Activated naive CD4-positive, alpha-beta T cell treated with anti-CD3 and anti-CD28 coated beads, Interleukin-2, amount 50 U/mL, for 16 hours (primary cell): ENCODE results near the gene NKX6-2.
"Not testable (repeated sequence)": the region's sequence is repeated elsewhere in the genome, so short reads cannot be mapped to it uniquely, and the experiment has no call there.

Source experiments
- DNase-seq: peaks from one replicate; pipeline ENCODE4 v3.0.0-alpha.2; 2020

The NKX6-2 gene

DNA sequence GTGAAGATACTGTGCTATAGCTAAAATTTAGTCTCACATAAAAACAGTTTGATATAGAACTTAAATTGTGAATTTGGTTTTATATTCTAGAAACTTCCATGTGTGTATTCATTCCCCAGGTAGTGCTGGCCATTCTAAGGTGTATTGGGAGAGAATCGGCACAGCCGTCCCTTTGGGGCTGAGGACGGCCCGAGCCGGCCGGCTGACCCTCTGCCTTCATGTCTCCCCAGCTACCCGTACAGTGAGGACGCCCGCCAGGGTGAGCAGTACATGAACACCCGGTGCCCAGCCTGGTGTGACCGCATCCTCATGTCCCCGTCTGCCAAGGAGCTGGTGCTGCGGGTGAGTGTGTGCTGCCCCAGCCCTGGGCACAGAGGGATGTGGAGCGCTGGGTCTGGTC, 8.5 kb downstream of the NKX6-2 start:
- DNase-seq, result no peak

DNA sequence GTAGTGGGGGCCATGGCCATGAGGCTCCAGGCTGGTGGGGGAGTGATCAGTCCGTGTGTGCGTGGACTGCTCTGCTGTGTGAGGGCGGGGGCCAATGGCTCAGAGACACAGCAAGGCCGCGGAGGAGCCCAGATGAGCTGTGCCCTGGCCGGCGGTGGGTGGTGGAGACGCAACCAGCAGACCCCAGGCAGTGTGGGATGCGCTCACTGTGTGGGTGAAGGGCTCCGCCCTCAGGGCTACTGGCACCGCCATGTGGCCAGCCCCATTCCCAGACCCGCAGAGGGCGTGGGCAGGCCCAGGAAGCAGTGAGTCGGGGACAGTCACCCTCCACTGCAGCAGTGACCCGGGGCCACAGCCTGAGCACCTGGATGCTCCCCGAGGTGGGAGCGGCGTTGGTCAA, 9.1 kb downstream of the NKX6-2 start:
- DNase-seq, result no peak

DNA sequence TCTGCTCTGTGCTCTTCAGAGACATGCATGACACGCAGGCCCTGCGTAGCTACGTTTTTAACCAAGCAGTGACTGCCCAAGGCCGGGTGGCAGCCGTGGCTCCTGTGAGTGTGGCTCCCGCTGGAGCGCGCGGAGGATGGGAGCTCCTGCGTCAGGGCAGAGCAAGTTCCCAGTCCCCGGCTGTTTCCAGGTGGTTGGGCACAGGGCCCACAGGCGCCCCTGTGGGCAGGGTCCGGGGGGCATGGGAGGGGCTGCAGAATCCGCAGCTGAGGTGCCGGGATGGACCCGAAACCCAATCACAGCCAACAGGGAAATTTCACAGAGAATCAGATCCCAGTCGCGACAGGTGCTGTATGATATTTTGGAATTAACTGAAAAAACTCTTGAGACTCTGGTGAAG, 9.8 kb downstream of the NKX6-2 start:
- no peak for DNase-seq

DNA sequence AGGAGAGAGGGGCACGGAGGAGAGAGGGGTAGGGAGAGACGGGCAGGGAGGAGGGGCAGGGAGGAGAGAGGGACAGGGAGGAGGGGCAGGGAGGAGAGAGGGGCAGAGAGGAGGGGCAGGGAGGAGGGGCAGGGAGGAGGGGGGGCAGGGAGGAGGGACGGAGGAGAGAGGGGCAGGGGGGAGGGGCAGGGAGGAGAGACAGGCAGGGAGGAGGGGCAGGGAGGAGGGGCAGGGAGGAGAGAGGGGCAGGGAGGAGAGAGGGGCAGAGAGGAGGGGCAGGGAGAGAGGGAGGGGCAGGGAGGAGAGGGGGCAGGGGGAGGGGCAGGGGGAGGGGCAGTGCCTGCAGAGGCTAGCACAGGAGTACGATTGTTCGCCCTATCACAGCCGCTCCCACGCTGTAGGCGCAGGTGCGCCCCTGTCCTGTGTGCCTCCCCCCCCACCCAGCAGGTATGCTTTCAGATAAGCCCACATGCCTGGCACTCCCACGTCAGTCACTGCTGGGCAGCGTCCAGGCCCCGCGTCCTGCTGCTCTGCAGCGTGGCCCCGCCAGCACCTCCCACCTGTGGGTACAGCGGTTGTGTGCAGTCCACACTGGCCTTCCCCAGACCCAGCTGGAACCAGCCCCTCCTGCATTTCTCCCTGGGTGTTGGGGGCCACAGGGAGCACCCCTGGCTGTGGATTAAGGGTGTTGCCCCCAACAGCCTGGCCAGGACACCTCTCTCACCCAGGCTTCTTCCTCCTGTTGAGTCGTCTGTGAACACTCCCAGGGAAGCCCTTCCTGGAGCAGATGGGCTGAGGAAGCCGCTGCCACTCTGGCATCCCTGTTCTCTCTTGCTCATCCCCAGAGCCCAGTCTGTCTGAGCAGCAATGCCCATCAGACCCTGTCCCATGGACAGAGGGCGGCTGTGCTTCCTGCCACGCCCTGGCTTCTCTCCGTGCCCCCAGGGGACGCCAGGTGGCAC, 10.8 kb downstream of the NKX6-2 start:
- DNase-seq, result no peak

DNA sequence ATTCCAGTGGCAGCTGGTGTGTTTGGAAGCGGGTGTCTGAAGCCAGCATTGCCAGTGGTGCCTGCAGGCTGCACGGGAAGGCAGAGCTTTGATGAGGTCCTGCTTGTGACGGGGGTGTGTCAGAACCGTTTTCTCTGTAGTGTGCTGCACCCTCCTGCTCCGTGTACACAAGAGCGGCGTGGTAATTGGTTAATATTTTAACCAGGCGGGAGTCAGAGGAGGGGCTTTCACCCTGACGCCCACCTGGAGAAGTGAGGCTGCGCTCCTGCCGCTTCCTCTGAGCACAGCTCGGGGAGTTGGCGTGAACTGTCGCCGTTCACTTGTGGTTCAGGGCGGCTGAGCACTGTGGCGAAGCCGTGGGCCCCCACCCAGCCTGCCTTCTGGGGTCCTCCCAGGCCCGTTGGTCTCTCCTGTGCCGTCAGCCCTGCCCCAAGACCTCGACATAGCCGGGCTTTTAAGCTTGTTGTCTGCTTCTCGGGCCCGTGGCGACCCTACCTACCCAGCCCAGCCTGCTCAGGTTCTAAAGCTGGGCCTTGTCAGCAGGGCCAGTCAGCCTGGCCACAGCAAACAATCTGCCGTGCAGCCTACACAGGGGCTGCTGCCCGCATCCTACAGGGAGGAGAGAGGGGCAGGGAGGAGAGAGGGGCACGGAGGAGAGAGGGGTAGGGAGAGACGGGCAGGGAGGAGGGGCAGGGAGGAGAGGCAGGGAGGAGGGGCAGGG, 11.6 kb downstream of the NKX6-2 start:
- DNase-seq, result no peak

DNA sequence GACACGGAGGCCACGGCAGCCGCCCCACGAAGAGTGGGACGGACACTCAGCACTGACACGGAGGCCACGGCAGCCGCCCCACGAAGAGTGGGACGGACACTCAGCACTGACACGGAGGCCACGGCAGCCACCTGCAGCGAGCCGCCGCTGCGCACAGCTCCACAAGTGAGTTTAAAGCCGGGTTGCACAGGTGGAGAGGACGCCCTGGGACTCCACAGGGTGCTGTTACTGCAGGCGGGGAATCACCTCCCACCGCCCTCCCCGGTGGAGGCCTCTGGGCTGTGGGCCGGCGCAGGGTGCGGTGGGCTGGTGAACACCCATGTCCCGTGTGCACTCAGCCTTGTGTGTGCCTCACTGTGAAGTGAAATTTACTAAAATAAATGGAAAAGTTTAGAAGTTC, 13.1 kb downstream of the NKX6-2 start:
- DNase-seq, result not testable (repeated sequence)

DNA sequence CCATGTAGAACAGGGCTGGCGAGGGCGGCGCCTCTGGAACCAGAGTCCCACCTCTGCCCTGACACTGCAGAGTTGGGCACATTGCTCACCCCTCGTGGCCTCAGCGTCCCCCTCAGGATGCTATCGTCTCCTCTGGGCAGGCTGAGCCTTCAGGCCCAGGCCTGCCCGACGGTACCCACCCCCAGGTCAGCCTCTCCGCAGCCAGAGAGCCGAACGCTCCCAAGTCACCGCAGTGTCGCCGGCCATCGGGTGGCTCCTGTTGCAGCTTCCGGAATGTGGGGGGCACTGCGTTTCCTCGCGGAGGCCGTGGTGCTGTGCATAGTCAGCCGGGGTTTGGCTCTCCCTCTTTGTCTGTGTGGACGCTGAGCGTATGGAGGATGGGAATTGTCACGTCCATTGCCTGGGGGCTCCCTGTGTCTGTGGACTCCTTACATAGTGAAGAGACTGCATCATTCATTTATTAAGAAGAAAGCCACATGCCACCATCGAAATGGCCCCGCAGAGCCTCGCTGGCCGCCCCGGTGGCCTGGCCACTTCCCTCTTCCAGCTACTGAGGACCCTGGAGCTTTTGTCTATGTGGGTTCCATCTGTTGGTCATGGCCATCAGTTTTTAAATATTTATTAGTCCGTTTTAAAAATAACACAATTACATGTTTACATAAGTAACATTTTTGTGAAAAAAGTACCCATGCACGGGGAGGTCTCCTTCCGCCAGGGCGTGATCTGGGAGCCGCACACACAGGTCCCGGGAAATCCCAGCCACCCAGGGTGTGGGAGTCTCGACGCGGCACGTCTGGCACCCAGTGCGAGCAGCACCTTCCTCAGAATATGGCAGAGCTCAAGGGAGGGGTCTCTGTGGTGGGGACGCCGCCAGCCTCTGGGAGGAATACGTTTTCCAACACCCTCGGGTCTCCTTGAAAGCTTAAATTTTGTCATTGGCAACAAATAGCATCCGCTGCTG, 15.6 kb downstream of the NKX6-2 start:
- DNase-seq, result no peak

DNA sequence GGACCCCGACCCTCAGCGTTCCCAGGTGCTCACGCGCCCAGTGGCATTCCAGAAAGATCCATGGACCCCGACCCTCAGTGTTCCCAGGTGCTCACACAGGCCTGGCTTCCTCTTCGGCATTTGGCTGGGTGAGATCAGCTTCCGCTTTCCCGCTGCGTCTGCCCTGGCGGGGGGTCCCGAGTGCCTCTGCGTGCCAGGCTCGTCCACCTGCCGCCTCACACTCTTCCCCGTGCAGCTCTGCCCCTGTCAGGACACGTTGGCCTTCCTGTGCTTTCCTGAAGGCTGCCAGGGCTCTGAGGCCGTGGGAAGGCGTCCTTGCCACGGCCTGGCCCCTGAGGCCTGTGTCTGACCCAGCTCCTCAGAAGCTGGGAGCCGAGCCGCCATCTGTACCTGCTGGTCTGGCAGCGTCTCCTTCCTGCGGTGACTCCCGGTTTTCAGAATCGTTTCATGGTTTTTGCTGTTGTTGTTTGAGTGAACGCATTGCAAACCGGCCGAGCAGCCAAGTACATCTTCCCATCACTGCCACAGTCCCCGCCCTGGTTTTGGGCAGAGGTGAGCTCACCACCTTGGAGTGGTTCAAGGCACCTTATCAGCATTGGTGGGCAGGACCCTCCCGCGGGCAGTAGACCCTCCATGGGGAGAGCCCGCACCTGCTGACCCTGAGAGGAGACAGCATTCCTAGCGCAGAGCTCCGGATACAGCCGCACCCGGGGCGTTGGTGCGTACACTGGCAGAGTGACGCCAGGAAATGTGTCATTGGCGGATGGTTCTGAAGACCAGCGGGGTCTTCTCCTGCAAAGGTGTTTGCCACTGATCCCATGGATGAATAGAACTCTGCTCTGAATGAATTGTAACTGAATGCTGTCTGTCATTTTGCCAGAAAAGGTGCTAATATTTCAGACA, 17.4 kb downstream of the NKX6-2 start:
- DNase-seq, result no peak

DNA sequence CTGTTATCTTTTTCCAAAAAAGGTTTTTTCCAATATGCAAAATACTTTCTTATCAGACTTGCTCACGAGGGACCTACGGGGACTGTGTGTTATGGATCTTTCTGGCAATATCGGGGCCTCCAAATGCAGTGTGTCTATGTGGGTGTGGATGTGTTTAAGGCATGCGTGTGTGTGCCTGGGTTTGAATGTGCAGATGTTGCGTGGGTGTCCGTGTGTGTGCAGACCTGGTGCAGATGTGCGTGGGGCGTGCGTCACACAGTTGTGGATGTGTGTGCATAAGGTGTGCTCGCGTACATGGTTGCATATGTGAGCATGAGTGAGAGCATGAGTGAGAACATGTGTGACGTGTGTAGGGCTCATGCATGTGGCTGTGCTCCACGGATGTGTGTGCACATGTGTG, 19.7 kb downstream of the NKX6-2 start:
- no peak for DNase-seq

DNA sequence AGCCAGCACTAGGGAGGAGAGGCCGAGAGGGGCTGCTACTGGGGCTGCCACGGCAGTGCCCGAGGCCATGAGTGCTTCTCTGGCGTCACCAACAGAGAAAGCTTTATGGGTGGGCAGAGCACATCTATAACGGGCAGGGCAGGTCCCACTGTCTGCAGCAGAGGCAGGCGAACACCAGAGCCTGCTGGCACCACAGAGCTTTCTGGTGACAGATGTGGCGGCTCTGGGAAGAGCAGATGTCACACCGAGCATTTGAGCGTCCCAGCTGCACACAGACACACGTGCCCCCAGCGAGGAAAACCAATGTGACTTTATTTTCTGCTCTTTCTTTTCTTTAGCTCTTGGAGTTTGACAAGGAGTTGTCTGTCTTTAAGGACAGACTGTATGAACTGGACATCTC, 20.5 kb downstream of the NKX6-2 start:
- DNase-seq, result no peak

DNA sequence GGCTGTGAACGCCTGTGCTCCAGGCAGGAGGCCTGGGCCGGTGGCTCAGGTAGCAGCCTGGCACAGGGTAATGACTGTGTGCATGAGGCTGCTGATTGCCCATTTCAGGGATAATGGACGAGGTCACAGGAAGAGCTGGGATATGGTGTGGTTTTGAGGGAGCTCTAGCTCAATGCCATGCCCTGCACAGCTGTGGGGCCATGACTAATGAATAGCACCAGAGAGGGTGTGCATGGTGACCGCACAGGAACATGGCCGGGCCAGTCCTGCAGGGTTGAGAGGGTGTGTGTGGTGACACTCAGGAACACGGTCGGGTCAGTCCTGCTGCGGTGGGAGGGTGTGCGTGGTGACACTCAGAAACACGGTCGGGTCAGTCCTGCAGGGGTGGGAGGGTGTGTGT, 21.8 kb downstream of the NKX6-2 start:
- DNase-seq, result no peak

DNA sequence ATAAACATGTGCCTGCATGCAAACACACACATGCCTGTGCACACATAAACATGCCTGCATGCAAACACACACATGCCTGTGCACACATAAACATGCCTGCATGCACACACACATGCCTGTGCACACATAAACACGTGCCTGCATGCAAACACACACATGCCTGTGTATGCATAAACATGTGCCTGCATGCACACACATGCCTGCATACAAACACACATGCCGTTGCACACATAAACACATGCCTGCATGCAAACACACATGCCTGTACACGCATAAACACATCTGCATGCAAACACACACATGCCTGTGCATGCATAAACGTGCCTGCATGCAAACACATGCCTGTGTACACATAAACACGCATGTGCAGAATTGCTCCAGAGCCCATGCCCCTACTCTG, 22.4 kb downstream of the NKX6-2 start:
- no peak for DNase-seq

DNA sequence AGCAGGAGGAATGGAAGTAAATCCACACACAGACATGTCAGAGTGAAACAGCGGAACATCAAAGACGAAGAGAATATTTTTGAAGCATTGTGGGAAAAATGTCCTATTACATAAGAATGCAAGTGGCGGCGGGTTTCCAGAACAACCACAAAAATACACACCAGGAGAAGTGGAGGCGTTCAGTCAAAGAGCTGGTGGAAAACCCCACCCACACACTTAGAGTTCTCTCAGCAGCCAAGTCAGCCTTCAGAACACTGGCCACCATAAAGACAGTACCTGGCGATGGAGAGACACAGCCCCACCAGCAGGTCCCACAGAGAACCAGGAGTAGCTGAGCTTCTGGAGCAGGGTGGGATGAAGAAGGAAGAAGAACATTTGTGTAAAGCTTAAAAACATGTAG, 23.7 kb downstream of the NKX6-2 start:
- no peak for DNase-seq

DNA sequence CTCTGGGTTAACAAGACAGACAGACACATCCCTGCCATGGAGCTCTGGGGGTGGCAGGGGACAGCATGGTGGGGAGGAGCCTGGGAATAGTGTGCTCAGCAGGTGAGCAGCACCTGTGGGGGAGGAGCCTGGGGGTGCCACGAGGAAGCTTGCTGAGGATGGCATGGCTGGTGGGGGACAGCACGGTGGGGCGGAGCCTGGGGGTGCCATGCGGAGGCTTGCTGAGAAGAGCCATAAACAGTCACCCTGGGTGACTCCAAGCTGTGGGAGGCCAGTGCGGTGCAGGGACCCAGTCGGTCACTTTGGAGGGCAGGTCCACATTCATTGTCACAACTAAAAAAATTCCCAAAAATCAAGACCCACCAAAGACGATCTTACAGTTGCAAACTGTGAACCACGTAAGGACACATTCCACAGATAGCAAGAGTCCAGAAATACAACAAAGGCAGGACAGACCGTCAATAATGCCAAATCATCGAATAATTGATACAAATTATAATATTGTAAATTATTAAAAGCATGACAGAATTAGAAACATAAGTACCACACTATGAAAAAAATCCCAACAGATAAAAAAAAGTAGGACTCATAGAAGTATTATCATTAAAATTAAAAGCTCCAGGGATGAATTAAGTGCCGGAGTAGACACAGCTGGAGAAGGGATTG, 24.4 kb downstream of the NKX6-2 start:
- no peak for DNase-seq

DNA sequence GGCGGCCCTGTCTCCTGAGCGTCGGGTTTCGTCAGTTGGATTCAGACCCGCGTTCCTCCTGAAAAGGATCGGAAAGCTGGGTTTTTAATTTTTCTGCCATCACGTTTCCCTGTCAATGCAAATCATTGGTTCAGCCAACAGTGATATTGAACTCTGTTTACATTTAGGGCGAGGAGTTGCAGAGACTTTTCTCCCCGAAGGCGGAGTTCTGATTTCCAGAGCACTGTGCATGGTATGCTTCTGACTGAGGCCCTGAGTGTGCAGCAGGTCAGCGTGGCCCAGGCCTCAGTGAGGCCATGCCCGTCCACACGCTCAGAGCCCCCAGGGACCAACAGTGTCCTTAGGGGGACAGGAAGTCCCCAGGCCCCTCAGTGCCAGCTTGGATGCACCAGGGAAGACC, 27.1 kb downstream of the NKX6-2 start:
- DNase-seq, result no peak

DNA sequence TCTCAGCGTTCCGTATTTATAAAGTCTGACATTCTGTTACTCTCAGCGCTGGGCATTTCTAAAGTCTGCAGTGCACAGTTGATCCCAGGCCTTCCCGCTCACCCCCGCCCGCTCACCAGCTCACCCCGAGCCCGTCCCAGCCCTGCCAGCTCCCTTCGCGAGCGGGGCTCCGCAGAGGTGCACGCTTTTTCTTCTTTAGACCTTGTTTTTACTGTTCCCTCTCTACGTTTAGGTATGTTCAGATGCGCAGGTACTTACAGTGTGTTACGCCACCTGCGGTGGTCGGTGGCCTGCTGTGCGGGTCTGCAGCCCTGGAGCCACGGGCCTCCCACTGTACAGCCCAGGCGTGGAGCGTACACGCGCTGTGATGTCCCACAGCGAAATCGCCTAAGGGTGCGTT, 28.8 kb downstream of the NKX6-2 start:
- no peak for DNase-seq

DNA sequence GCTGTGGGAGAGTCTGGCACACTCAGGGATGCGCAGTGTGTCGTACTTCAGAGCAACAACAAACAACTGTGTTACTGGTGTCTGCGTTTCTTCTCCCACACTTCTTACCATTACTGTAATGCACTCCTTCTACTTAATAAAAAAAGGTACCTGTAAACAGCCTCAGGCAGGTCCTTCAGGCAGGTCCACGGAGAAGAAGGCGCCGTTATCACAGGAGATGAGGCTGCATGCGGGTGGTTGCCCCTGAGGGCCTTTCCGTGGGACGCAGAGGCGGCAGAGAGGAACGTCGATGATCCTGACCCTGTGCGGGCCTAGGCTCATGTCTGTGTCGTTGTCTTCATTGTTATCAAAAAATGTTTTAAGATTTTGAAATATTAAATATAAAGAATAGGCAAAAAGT, 29.4 kb downstream of the NKX6-2 start:
- no peak for DNase-seq

DNA sequence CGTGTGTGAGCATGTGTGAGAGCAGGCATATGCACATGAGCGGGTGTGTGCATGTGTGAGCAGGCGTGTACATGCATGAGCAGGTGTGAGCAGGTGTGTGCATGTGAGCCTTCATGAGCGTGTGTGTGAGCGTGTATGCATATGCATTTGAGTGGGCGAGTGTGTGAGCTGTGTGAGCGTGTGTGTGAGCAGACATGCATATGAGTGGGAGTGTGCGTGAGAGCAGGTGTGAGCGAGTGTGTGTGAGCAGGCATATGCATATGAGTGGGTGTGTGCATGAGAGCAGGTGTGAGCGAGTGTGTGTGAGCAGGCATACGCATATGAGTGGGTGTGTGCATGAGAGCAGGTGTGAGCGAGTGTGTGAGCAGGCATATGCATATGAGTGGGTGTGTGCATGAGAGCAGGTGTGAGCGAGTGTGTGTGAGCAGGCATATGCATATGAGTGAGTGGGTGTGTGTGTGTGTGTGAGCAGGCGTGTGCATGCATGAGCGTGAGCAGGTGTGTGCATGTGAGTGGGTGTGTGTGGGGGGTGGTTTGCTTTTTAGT, 30.7 kb downstream of the NKX6-2 start:
- no peak for DNase-seq

DNA sequence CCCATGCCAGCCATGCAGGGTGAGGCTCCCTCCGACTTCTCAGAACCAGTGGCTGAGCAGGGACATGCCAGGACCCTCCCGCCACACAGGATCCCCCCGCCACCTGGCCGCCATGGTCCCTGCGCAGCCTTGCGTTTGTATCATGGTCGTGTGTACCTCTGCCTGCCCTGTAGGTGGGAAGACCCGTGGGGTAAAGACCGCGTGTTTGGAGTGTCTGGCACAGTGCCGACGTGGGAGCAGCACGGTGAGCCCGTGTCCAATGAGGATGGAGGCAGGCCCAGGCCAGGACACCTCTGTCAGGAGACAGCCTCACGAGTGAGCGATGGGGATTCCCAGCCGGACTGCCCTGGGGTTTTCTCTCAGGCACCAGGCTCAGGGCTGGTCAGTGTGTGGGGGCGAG, 31.9 kb downstream of the NKX6-2 start:
- DNase-seq, result no peak

DNA sequence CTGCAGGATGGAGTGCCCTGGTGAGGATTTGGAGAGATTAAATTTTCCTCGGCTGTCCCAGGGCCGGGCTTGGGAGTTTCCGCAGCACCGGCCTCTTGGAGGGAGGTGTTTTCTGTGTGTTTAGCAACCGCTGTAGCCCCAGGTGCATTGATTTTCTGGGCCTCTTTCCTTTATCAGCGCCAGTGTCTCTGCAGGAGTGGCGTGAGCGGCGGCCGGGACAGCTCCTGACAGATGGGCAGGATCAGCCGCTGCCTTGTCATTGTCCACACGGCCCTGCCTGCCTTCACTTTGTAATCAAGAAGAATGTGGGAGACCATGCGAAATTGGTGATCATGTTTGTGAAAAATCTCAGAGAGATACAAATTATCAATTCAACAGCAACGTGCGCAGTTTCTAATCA, 32.4 kb downstream of the NKX6-2 start:
- DNase-seq, result no peak

DNA sequence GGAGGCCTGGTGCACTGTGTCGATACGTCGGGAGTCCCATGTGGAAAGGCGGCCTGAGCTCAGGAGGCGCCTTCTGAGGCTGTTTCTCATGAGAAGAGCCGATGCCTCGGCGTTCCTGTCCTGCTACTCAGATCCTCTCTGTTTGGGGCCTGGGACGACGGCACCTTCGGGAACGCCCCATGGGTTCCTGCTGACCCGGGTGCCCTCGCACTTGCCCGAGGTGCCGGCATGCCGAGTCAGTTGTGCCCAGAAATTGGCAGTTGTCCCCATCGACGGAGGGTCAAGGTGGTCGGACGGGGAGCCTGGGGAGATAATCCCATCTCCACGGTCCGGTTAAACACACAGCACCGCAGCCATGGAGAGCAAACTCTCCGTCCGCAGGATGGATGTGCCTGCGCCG, 33.0 kb downstream of the NKX6-2 start:
- DNase-seq, result no peak
